Measurements from ENCODE around the gene SIGLEC9. TPM values are rescaled to one million over a fixed set of nuclear protein-coding genes. Genes with fewer than 3 reads are reported as not detected.

Gene SIGLEC9
- polyA plus RNA-seq (2012; ENCODE audit: missing spikeins) = not detected

DNA sequence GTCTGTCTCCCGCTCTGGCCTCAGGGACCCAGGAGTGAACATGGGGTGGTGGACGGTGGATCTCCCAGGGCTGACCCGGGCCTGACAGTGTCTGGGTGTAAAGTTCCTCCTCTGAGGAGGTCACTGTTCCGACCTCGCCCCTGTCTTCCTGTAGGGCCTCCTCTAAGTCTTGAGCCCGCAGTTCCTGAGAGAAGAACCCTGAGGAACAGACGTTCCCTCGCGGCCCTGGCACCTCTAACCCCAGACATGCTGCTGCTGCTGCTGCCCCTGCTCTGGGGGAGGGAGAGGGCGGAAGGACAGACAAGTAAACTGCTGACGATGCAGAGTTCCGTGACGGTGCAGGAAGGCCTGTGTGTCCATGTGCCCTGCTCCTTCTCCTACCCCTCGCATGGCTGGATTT, at the start of gene SIGLEC9:
Gene SIGLEC9, plus strand, starts transcription at position 178 of the 400 bp plus-strand sequence. Its CDS starts 69 bp downstream, at position 247.
- DNase-seq (ENCODE audit: insufficient read length) (no peak), FAIRE-seq (no peak)
- TF ChIP-seq POLR2A (IDR thresholded peaks at IDR 0.05; ENCODE audit: low read depth, low read length) (no peak), POLR2AphosphoS5 (IDR thresholded peaks at IDR 0.05; ENCODE audit: low read depth, low read length) (no peak), TAF1 (IDR thresholded peaks at IDR 0.05; ENCODE audit: borderline replicate concordance, low read depth, low read length) (no peak)

DNA sequence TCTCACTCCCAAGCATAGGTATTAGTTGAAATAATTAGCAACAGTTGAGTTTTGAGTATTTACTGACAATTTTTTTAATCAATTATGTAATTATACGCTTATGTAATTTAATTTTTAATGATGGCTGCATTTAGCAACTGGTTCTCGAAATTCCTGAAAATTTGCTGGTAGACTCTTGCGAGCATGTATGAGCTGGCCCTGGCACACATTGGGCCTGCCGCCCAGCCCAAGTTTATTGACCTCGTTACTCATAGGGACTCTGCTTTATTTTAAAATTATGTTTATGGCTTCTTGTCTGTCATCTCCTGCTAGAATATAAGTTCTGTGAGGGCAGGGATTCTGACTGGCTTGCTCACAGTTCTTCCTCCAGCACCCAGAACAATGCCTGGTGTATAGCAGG, 48.7 kb upstream of the SIGLEC9 start:
- TF ChIP-seq TAF1 (IDR thresholded peaks at IDR 0.05; ENCODE audit: borderline replicate concordance, low read depth, low read length) (no peak), POLR2AphosphoS5 (IDR thresholded peaks at IDR 0.05; ENCODE audit: low read depth, low read length) (no peak), POLR2A (IDR thresholded peaks at IDR 0.05; ENCODE audit: low read depth, low read length) (no peak)
- FAIRE-seq (no peak), DNase-seq (ENCODE audit: insufficient read length) (no peak)

DNA sequence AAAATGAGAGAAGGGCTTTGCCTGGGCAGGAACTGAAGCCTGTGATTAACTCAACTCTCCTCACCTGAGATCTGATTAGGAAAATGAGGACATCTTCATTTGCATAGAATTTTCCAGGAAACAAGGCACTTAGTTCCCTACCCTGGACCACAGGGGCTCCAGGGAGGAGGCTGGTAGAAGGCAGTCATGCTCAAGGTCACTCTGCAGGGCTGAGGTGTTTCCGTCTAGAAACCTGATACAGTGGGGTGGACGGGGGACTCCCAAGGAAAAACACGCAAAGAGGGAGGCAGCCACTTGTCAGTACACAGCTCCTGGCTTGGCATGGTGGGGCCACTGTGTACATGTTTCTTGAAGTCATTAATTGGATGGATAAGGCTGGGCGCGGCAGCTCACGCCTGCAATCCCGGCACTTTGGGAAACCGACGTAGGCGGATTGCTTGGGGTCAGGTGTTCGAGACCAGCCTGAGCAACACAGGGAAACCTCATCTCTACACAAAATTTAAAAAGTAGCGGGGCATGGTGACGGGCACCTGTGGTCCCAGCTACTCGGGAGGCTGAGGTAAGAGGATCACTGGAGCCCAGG, 48.0 kb upstream of the SIGLEC9 start:
- TF ChIP-seq TAF1 (IDR thresholded peaks at IDR 0.05; ENCODE audit: borderline replicate concordance, low read depth, low read length) (no peak), POLR2A (IDR thresholded peaks at IDR 0.05; ENCODE audit: low read depth, low read length) (no peak), POLR2AphosphoS5 (IDR thresholded peaks at IDR 0.05; ENCODE audit: low read depth, low read length) (no peak)
- no peak for DNase-seq (ENCODE audit: insufficient read length)
- no peak for FAIRE-seq

DNA sequence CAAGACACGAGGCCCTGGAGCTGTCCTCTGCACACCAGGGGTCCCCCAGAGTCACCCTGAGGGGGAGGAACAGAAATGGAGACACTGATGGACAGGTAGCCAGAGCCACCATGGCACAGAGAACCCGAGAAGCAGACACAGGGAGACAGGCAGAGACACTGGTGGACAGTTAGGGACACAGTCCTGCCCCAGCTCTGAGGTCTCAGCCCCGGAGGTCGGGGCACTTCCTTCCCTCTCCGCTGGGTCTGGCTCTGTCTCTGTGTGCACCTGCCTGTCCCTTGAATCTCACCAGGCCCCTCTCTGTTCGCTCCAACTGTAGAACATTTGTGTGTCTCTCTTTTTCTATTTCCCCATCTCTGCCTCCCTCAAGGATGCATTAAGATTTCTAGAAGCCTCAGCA, 46.6 kb upstream of the SIGLEC9 start:
- no peak for DNase-seq (ENCODE audit: insufficient read length)
- TF ChIP-seq TAF1 (IDR thresholded peaks at IDR 0.05; ENCODE audit: borderline replicate concordance, low read depth, low read length) = no peak
- TF ChIP-seq POLR2AphosphoS5 (IDR thresholded peaks at IDR 0.05; ENCODE audit: low read depth, low read length) = no peak
- TF ChIP-seq POLR2A (IDR thresholded peaks at IDR 0.05; ENCODE audit: low read depth, low read length) = no peak
- no peak for FAIRE-seq

DNA sequence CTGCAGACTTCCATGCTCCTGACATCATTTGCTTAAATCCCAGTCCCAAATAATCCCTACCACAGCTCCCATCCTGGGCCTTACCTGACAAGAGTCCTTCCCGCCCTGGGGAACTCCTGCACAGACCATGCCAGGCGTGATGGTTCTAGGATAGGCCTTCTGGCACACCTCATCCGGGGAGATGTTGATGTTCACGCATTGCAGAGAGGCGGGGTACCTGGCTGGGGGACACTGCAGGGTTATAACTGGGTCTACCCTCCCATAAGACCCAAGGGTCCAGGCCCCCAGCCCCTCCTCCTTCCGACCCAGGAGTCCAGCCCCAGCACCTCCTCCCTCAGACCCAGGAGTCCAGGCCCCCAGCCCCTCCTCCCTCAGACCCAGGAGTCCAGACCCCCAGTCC, 46.0 kb upstream of the SIGLEC9 start:
- no peak for TF ChIP-seq POLR2AphosphoS5 (IDR thresholded peaks at IDR 0.05; ENCODE audit: low read depth, low read length)
- TF ChIP-seq TAF1 (IDR thresholded peaks at IDR 0.05; ENCODE audit: borderline replicate concordance, low read depth, low read length) = no peak
- no peak for TF ChIP-seq POLR2A (IDR thresholded peaks at IDR 0.05; ENCODE audit: low read depth, low read length)
- no peak for FAIRE-seq
- DNase-seq (ENCODE audit: insufficient read length) = no peak

DNA sequence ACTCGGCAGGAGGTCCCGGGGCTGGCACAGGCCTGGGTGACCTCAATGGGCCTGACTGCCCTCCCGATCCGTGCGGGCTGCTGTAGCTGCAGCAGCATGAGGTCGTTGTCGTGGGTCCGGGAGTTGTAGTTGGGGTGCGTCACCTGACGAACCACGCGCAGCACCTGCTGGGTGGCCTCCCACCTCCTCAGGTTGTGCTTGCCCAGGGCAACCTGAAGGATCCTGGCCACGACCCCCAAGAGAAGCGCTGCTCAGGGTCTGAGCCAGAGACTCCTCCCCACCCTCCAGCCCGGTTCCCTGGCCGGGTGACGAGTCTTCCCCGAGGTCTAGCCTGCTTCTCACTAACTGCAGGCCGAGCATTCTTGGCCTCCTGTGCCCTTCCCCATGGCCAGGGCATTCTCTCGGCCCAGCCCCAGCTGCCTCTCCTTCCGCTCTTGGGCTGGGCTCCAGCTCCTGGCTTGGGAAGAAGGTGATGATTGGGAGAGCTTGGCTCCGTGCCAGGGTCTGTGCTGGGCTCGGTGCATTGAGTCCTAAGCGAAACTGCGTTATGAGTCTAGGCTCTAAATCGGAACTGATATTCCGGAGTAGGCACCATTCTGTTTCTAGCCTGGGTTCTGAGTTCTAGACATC, 45.1 kb upstream of the SIGLEC9 start:
- no peak for FAIRE-seq
- no peak for DNase-seq (ENCODE audit: insufficient read length)
- TF ChIP-seq POLR2AphosphoS5 (IDR thresholded peaks at IDR 0.05; ENCODE audit: low read depth, low read length) = no peak
- TF ChIP-seq TAF1 (IDR thresholded peaks at IDR 0.05; ENCODE audit: borderline replicate concordance, low read depth, low read length) = no peak
- TF ChIP-seq POLR2A (IDR thresholded peaks at IDR 0.05; ENCODE audit: low read depth, low read length) = no peak

DNA sequence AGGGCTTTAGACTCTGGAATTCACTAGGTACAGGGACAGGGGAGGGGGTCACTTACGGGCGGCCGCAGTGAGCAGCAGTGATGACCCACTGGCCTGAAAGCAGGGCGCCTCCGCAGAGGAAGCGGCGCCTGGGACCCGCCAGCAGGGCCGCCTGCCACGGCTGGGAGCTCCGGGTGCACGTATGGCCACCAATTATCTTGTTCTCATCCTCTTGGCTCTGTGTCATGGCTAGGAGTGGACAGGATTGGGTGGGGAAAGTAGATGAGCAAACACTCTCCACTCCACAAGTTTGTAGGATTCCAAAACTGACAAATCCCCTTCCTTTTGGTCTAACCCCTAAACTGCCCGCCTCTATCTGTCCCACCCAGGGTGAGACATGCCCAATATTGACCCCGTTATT, 43.2 kb upstream of the SIGLEC9 start:
- FAIRE-seq (no peak), DNase-seq (ENCODE audit: insufficient read length) (no peak)
- TF ChIP-seq TAF1 (IDR thresholded peaks at IDR 0.05; ENCODE audit: borderline replicate concordance, low read depth, low read length) = no peak
- TF ChIP-seq POLR2A (IDR thresholded peaks at IDR 0.05; ENCODE audit: low read depth, low read length) = no peak
- no peak for TF ChIP-seq POLR2AphosphoS5 (IDR thresholded peaks at IDR 0.05; ENCODE audit: low read depth, low read length)

DNA sequence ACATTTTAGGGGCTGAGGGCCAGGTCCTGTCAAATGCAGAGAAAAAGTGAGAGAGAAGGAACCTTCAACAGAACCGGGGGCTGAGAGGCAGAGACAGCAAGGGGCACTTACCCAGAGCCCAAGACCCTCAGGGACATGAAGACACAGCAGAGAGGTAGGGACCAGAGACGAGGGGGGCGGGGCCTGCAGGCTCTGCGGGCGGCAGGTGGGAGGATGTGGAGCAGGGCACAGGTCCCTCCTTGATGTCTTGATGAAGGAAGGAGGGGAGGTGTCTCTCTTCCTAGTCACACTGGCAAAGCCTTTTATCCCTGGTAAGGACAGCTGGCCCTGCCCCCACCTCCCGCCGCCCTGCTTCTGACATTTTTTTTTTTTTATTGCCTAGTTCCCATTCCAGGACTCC, 42.1 kb upstream of the SIGLEC9 start, which contains the start of gene KLK14:
Gene KLK14, minus strand, starts transcription at position 277 of the 400 bp plus-strand sequence. Its CDS starts 273 bp downstream, at position 4.
- TF ChIP-seq POLR2A (IDR thresholded peaks at IDR 0.05; ENCODE audit: low read depth, low read length) = no peak
- TF ChIP-seq POLR2AphosphoS5 (IDR thresholded peaks at IDR 0.05; ENCODE audit: low read depth, low read length) = no peak
- TF ChIP-seq TAF1 (IDR thresholded peaks at IDR 0.05; ENCODE audit: borderline replicate concordance, low read depth, low read length) = no peak
- FAIRE-seq = no peak
- no peak for DNase-seq (ENCODE audit: insufficient read length)

DNA sequence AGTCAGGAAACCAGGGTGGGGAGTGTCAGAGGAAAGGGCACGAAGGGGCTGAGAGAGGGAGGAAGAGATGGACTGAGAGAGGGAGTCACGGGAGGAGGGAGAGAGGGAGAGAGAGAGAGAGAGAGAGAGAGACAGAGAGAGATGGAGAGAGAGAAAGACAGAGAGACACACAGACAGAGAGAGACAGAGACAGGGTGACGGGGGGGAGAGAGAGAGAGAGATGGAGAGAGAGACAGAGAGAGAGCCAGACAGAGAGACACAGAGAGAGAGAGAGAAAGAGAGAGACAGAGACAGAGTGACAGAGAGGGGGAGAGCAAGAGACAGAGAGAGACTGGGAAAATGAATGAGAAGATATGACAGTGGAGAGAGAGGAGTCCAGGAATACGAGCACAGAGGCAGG, 41.5 kb upstream of the SIGLEC9 start:
- no peak for TF ChIP-seq TAF1 (IDR thresholded peaks at IDR 0.05; ENCODE audit: borderline replicate concordance, low read depth, low read length)
- TF ChIP-seq POLR2A (IDR thresholded peaks at IDR 0.05; ENCODE audit: low read depth, low read length) = no peak
- no peak for TF ChIP-seq POLR2AphosphoS5 (IDR thresholded peaks at IDR 0.05; ENCODE audit: low read depth, low read length)
- FAIRE-seq (no peak), DNase-seq (ENCODE audit: insufficient read length) (no peak)

DNA sequence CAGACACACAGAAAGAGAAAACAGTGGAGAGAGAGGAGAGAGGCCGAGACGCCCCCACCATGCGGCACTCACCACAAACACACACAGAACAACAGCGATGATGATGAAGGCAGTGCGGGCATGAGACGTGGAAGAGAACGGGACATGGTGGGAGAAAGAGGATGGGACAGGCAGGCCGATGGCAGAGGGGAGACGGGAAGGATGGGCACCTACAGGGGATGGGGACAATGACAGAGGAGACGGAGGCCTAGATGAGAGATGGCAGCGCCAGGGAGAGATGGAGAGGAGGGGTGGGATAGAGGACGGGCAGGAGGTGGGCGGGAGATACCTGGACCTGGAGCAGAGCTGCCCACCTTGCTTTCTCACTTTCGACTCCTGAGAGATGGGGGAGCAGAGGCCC, 40.9 kb upstream of the SIGLEC9 start:
- no peak for FAIRE-seq
- TF ChIP-seq TAF1 (IDR thresholded peaks at IDR 0.05; ENCODE audit: borderline replicate concordance, low read depth, low read length) (no peak), POLR2A (IDR thresholded peaks at IDR 0.05; ENCODE audit: low read depth, low read length) (no peak), POLR2AphosphoS5 (IDR thresholded peaks at IDR 0.05; ENCODE audit: low read depth, low read length) (no peak)
- no peak for DNase-seq (ENCODE audit: insufficient read length)

DNA sequence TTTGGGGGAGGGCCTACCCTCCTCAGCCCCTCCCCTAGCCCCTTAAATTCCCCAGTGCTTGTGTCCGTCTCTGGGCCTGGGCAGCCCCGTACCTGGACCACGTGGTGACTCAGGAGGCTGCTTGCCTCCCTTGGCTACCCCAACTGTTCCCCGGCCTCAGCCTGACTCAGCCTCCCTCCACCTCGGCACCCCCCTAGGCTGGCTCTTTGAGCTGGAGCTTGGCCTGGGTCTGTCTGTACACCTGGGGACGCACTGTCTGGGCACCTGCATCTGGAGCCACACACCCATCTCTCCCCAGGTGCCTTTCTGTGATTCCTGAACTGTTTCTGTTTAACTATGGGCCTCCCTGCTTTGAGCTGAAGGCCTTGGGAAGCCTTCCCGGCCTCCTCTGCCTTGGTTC, 40.2 kb upstream of the SIGLEC9 start:
- FAIRE-seq (no peak), DNase-seq (ENCODE audit: insufficient read length) (no peak)
- no peak for TF ChIP-seq POLR2A (IDR thresholded peaks at IDR 0.05; ENCODE audit: low read depth, low read length)
- TF ChIP-seq TAF1 (IDR thresholded peaks at IDR 0.05; ENCODE audit: borderline replicate concordance, low read depth, low read length) = no peak
- no peak for TF ChIP-seq POLR2AphosphoS5 (IDR thresholded peaks at IDR 0.05; ENCODE audit: low read depth, low read length)

All from GM12892 (cell line).